Gastrocnemius medialis (tissue), 4 donors: ENCODE results near the gene EXOC6. TPM values are rescaled to one million over a fixed set of nuclear protein-coding genes. Genes with fewer than 3 reads are reported as not detected.

Experiments used
- ATAC-seq, 2 donors: fragments of 150-250 bp; one replicate each; pipeline ENCODE4 v1.9.1; 2016
- DNase-seq, 2 donors: peaks; one replicate each; pipeline ENCODE4 v3.0.0-alpha.2; 2019
- H3K27ac ChIP-seq, 4 donors: fragments of 200-600 bp; sonication (generic); 1 replicate in 1 of 4; 2 replicates in 3 of 4; pipeline ENCODE4 v1.5.1; 2016 to 2018; ENCODE audit warnings: mild to moderate bottlenecking in 2 of 4, moderate library complexity in 1 of 4
- H3K27me3 ChIP-seq, 3 donors: fragments of 200-600 bp; sonication (generic) in 2 of 3; 1 replicate in 1 of 3; 2 replicates in 2 of 3; pipeline versions ENCODE4 v1.5.1 to v1.6.0; 2016 to 2019; ENCODE audit warnings: mild to moderate bottlenecking in 1 of 3, moderate library complexity in 1 of 3
- H3K36me3 ChIP-seq, 2 donors: fragments of 200-600 bp; sonication (generic) in 1 of 2; one replicate each; pipeline ENCODE4 v1.5.1; 2017 to 2018
- H3K4me1 ChIP-seq, 2 donors: fragments of 200-600 bp; sonication (generic) in 1 of 2; one replicate each; pipeline ENCODE4 v1.5.1; 2016 to 2017; ENCODE audit warnings: mild to moderate bottlenecking in 2 of 2
- H3K4me3 ChIP-seq, 4 donors: fragments of 200-600 bp; sonication (generic) in 3 of 4; 1 replicate in 1 of 4; 2 replicates in 3 of 4; pipeline ENCODE4 v1.5.1; 2016 to 2019; ENCODE audit warnings: mild to moderate bottlenecking in 2 of 4
- H3K9me3 ChIP-seq, 3 donors: fragments of 200-600 bp; sonication (generic) in 2 of 3; 1 replicate in 1 of 3; 2 replicates in 2 of 3; pipeline ENCODE4 v1.5.1; 2016 to 2019
- CTCF ChIP-seq, 5 experiments: fragments of 450-650 bp in 3 of 5; fragments of 200-600 bp in 2 of 5; sonication (generic) in 2 of 5; IDR thresholded peaks in 4 of 5; conservative IDR thresholded peaks in 1 of 5; 1 replicate in 4 of 5; 2 replicates in 1 of 5; pipeline ENCODE4 v1.5.1; 2016 to 2019; ENCODE audit warnings: antibody characterized with exemption in 5 of 5, mild to moderate bottlenecking in 3 of 5, moderate library complexity in 3 of 5
- POLR2A ChIP-seq, 2 donors: fragments of 450-650 bp; IDR thresholded peaks; one replicate each; pipeline ENCODE4 v1.6.1; 2017; ENCODE audit warnings: antibody characterized with exemption in 2 of 2, mild to moderate bottlenecking in 2 of 2, moderate library complexity in 2 of 2
- in situ Hi-C, 4 donors: fragments of 200-750 bp; cut with MboI; loops; one replicate each; pipeline versions ENCODE4 v1.15.0 to v1.8.0; 2017; ENCODE audit warnings: low sequenced_read_pairs in 4 of 4
- intact Hi-C: fragments of 100-400 bp; cut with DNase I; formaldehyde crosslinking; loops from one replicate; pipeline ENCODE4 v1.15.1; 2023; ENCODE audit warnings: low total_unique reads
- total RNA-seq, 4 donors: library from RNA; depleted of rRNA; stranded (reverse); fragments of >200 nt; gene quantifications; one replicate each; pipeline versions ENCODE4 v1.1.0 to v1.2.3, GENCODE V29; 2016

The EXOC6 gene
- total RNA-seq, 4 donors from 2014 or later, result 11.8 to 16.8 (median 14.6) TPM

DNA sequence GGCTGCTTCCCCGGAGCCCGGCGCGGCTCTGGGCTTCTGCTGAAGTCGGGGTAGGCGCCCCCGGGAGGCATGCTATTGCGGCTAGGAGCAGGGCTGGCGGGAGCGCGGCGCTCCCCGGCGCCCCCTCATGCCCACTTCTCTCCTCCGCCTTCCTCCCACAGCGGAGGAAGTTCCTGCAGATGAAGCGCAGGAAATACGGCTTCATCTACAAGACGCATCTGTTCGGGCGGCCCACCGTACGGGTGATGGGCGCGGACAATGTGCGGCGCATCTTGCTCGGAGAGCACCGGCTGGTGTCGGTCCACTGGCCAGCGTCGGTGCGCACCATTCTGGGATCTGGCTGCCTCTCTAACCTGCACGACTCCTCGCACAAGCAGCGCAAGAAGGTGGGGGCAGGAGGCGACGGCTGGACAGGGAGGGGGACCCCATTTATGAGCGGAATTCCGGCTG is 225.9 kb downstream of the EXOC6 start:
- H3K9me3 ChIP-seq, result no peaks in the 10 kb centered on the region
- peak overlapping the region; percentile 32 to 49 (median 44) for H3K4me3 ChIP-seq
- ATAC-seq (no peak), DNase-seq (no peak)
- in situ Hi-C loops (no loop called here), intact Hi-C loops (loop anchor here (10.0 kb wide), 1 partner anchor 281 kb away; no protein-coding TSS in a partner anchor)
- H3K27ac ChIP-seq, result no peak overlapping the region
- no peaks in the 10 kb centered on the region for H3K36me3 ChIP-seq
- peaks cover 64 to 71% (median 66%) of the 10 kb centered on the region in 3 donors for H3K27me3 ChIP-seq
- TF ChIP-seq CTCF (IDR thresholded peaks at IDR 0.05 in 4 of 5, conservative IDR thresholded peaks at IDR 0.05 in 1 of 5), result no peak
- no peak for TF ChIP-seq POLR2A (IDR thresholded peaks at IDR 0.05)
- peaks cover 12 to 29% of the 10 kb centered on the region in 2 donors for H3K4me1 ChIP-seq

DNA sequence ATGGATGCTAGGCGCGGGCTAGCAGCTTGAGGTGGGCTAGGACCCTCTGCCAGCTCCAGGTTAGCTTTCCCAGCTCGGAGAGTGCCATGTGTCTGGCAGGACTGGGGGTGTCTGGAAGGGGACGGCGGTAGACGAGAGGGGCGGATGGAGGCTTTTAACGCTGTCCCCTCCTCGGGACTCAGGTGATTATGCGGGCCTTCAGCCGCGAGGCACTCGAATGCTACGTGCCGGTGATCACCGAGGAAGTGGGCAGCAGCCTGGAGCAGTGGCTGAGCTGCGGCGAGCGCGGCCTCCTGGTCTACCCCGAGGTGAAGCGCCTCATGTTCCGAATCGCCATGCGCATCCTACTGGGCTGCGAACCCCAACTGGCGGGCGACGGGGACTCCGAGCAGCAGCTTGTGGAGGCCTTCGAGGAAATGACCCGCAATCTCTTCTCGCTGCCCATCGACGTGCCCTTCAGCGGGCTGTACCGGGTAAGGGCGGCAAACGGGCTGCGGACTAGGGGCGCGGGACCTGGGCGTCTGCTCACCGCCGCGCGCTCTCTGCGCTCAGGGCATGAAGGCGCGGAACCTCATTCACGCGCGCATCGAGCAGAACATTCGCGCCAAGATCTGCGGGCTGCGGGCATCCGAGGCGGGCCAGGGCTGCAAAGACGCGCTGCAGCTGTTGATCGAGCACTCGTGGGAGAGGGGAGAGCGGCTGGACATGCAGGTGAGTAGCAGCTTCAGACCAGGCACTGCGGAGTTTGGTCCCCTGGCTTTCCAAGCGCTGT is 226.5 kb downstream of the EXOC6 start:
- in situ Hi-C loops, result loop anchor here in 1 of 4 donors (25.0 kb wide), 1 partner anchor 438 kb away; no protein-coding TSS in a partner anchor
- Histone ChIP-seq H3K4me3 (peak overlapping the region in 3 of 4 donors; percentile 43 to 49 (median 46)), H3K27ac (no peak overlapping the region), H3K36me3 (no peaks in the 10 kb centered on the region), H3K9me3 (no peaks in the 10 kb centered on the region), H3K4me1 (peaks cover 12 to 29% of the 10 kb centered on the region in 2 donors), H3K27me3 (peaks cover 65 to 72% (median 66%) of the 10 kb centered on the region in 3 donors)
- TF ChIP-seq POLR2A (IDR thresholded peaks at IDR 0.05) (no peak), CTCF (IDR thresholded peaks at IDR 0.05 in 4 of 5, conservative IDR thresholded peaks at IDR 0.05 in 1 of 5) (no peak)
- ATAC-seq, result no peak
- DNase-seq, result no peak
- intact Hi-C loops, result loop anchor here (10.0 kb wide), 1 partner anchor 280 kb away; no protein-coding TSS in a partner anchor

DNA sequence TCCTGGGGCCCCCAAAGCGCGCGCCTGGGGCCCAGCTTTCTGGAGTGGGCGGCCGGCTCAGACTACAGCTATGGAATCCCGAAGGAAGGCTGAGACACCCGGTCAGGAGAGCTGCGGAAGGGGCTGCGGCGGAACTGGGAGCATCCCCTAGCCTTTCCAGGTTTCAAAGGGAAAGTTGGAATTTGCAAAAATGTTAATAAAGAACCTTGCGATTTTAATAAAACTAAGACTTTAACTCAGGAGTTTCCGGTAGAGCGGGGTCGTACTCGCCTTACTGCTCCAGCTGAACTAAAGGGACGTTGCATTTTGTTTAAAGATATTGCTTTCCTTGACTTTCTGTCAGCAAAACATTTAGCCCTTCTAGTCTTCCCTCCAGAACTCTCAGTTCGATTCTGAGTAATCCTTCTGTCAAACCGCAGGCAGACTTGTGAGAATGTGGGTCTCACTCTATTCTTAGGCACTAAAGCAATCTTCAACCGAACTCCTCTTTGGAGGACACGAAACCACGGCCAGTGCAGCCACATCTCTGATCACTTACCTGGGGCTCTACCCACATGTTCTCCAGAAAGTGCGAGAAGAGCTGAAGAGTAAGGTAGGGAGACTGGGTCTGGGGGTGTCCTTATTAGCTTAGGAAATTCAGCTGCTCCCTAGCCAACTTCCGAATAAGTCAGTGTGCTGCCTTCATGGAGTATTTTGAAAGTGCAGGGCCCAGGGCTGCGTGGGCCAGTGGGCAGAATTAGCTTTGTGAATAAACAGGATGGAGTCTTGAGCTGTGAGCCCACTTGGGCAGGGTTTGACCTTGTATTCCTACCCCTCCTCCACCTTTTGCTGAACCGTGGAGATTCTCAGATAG is 227.3 kb downstream of the EXOC6 start:
- intact Hi-C loops, result loop anchor here (10.0 kb wide), 1 partner anchor 279 kb away; no protein-coding TSS in a partner anchor
- Histone ChIP-seq H3K4me3 (no peak overlapping the region), H3K27me3 (peaks cover 67 to 72% (median 71%) of the 10 kb centered on the region in 3 donors), H3K9me3 (no peaks in the 10 kb centered on the region), H3K36me3 (no peaks in the 10 kb centered on the region), H3K4me1 (peaks cover 12 to 29% of the 10 kb centered on the region in 2 donors), H3K27ac (no peak overlapping the region)
- TF ChIP-seq CTCF (IDR thresholded peaks at IDR 0.05 in 4 of 5, conservative IDR thresholded peaks at IDR 0.05 in 1 of 5) (no peak), POLR2A (IDR thresholded peaks at IDR 0.05) (no peak)
- no peak for ATAC-seq
- in situ Hi-C loops, result loop anchor here in 1 of 4 donors (25.0 kb wide), 1 partner anchor 437 kb away; no protein-coding TSS in a partner anchor
- no peak for DNase-seq

- H3K4me1 ChIP-seq, result peaks cover 12 to 27% of the 10 kb centered on the region in 2 donors
- ATAC-seq, result no peak
- in situ Hi-C loops (loop anchor here in 1 of 4 donors (25.0 kb wide), 1 partner anchor 435 kb away; no protein-coding TSS in a partner anchor), intact Hi-C loops (loop anchor here (10.0 kb wide), 1 partner anchor 278 kb away; no protein-coding TSS in a partner anchor)
- H3K27me3 ChIP-seq, result peaks cover 64 to 70% (median 66%) of the 10 kb centered on the region in 3 donors
- H3K27ac ChIP-seq, result no peak overlapping the region
- H3K9me3 ChIP-seq, result no peaks in the 10 kb centered on the region
- TF ChIP-seq POLR2A (IDR thresholded peaks at IDR 0.05) (no peak), CTCF (IDR thresholded peaks at IDR 0.05 in 4 of 5, conservative IDR thresholded peaks at IDR 0.05 in 1 of 5) (no peak)
- H3K4me3 ChIP-seq, result no peak overlapping the region
- no peak for DNase-seq
- no peaks in the 10 kb centered on the region for H3K36me3 ChIP-seq
Measured at GRCh38 chr10:93076871-93077270, 228.6 kb downstream of the EXOC6 start.
